Mesenchymal stem cell (in vitro differentiated cells and primary cell): Measurements from ENCODE around the gene PRR23C. TPM values are rescaled to one million over a fixed set of nuclear protein-coding genes. Genes with fewer than 3 reads are reported as not detected.

Source experiments
- DNase-seq: peaks from one replicate; pipeline ENCODE4 v3.0.0-alpha.2; 2013
- H2AFZ ChIP-seq: one replicate; pipeline ENCODE4 v1.6.1; 2013; ENCODE audit warnings: low read depth, mild to moderate bottlenecking, control low read depth, inconsistent platforms, low read length, moderate library complexity
- H2AK5ac ChIP-seq: 2 replicates; pipeline ENCODE4 v1.6.1; 2013; ENCODE audit warnings: low read length, moderate library complexity, mild to moderate bottlenecking, inconsistent platforms; ENCODE audit not compliant: severe bottlenecking
- H2BK120ac ChIP-seq: one replicate; pipeline ENCODE4 v1.6.1; 2013; ENCODE audit warnings: low read depth, mild to moderate bottlenecking, inconsistent platforms, low read length, moderate library complexity
- H2BK12ac ChIP-seq, 2 experiments: one replicate each; pipeline ENCODE4 v1.6.1; 2013; ENCODE audit warnings: inconsistent platforms in 2 of 2, low read length in 2 of 2, mild to moderate bottlenecking in 2 of 2, moderate library complexity in 2 of 2, control low read depth in 1 of 2
- H2BK15ac ChIP-seq: one replicate; pipeline ENCODE4 v1.6.1; 2013; ENCODE audit warnings: mild to moderate bottlenecking, low read depth, inconsistent platforms; ENCODE audit not compliant: poor library complexity, severe bottlenecking
- H2BK5ac ChIP-seq: 2 replicates; pipeline ENCODE4 v1.6.1; 2013; ENCODE audit warnings: low read depth, mild to moderate bottlenecking, low read length, control low read depth, inconsistent platforms; ENCODE audit not compliant: poor library complexity, severe bottlenecking
- H3K14ac ChIP-seq, 2 experiments: one replicate each; pipeline ENCODE4 v1.6.1; 2013; ENCODE audit warnings: inconsistent platforms in 2 of 2, low read length in 2 of 2, control low read depth in 1 of 2, mild to moderate bottlenecking in 1 of 2, moderate library complexity in 1 of 2
- H3K18ac ChIP-seq, 2 experiments: one replicate each; pipeline ENCODE4 v1.6.1; 2013; ENCODE audit warnings: inconsistent platforms in 2 of 2, low read length in 2 of 2, control low read depth in 1 of 2, low read depth in 1 of 2, mild to moderate bottlenecking in 1 of 2
- H3K23ac ChIP-seq, 2 experiments: one replicate each; pipeline ENCODE4 v1.6.1; 2013; ENCODE audit warnings: inconsistent platforms in 2 of 2, low read length in 2 of 2, mild to moderate bottlenecking in 2 of 2, moderate library complexity in 2 of 2, control low read depth in 1 of 2
- H3K27ac ChIP-seq: 2 replicates; pipeline ENCODE4 v1.5.1; 2013; ENCODE audit warnings: mild to moderate bottlenecking, moderate library complexity, low read length, control low read depth, inconsistent platforms; ENCODE audit not compliant: poor library complexity, severe bottlenecking
- H3K27me3 ChIP-seq, 2 experiments: 2 replicates each; pipeline versions ENCODE4 v1.6.1 to v1.7.0; 2013; ENCODE audit warnings: low read length in 2 of 2, mild to moderate bottlenecking in 2 of 2, moderate library complexity in 2 of 2, control low read depth in 1 of 2, inconsistent platforms in 1 of 2; ENCODE audit not compliant: control insufficient read depth in 1 of 2, insufficient read depth in 1 of 2
- H3K36me3 ChIP-seq, 2 experiments: 2 replicates each; pipeline versions ENCODE4 v1.6.1 to v1.7.0; 2013; ENCODE audit warnings: low read length in 2 of 2, control low read depth in 1 of 2, inconsistent platforms in 1 of 2, low read depth in 1 of 2, mild to moderate bottlenecking in 1 of 2; ENCODE audit not compliant: insufficient read depth in 2 of 2, control insufficient read depth in 1 of 2
- H3K4ac ChIP-seq, 2 experiments: one replicate each; pipeline ENCODE4 v1.6.1; 2013; ENCODE audit warnings: inconsistent platforms in 2 of 2, low read length in 2 of 2, mild to moderate bottlenecking in 2 of 2, moderate library complexity in 2 of 2, control low read depth in 1 of 2, low read depth in 1 of 2
- H3K4me1 ChIP-seq: 2 replicates; pipeline ENCODE4 v1.6.1; 2013; ENCODE audit warnings: low read depth, low read length, control low read depth; ENCODE audit not compliant: control insufficient read depth, insufficient read depth
- H3K4me2 ChIP-seq: 2 replicates; pipeline ENCODE4 v1.6.1; 2013; ENCODE audit warnings: low read length, mild to moderate bottlenecking, inconsistent platforms; ENCODE audit not compliant: poor library complexity, severe bottlenecking
- H3K4me3 ChIP-seq, 2 experiments: 2 replicates each; pipeline versions ENCODE4 v1.5.1 to v1.7.0; 2013; ENCODE audit warnings: low read length in 2 of 2, mild to moderate bottlenecking in 2 of 2, control low read depth in 1 of 2, low read depth in 1 of 2; ENCODE audit not compliant: insufficient read depth in 1 of 2
- H3K79me1 ChIP-seq: replicated peaks from 2 replicates; pipeline ENCODE4 v1.6.1; 2013; ENCODE audit warnings: mild to moderate bottlenecking, control low read depth, low read length, inconsistent platforms; ENCODE audit not compliant: poor library complexity, severe bottlenecking
- H3K9ac ChIP-seq: 2 replicates; pipeline ENCODE4 v1.7.0; 2013; ENCODE audit warnings: mild to moderate bottlenecking, low read length, moderate library complexity
- H3K9me3 ChIP-seq: 2 replicates; pipeline ENCODE4 v1.7.0; 2013; ENCODE audit warnings: mild to moderate bottlenecking, low read length; ENCODE audit not compliant: control insufficient read depth
- H4K8ac ChIP-seq: one replicate; pipeline ENCODE4 v1.6.1; 2013; ENCODE audit warnings: inconsistent platforms, mild to moderate bottlenecking, low read length, moderate library complexity
- H4K91ac ChIP-seq: one replicate; pipeline ENCODE4 v1.6.1; 2013; ENCODE audit warnings: mild to moderate bottlenecking, low read length, inconsistent platforms
- WGBS: methylation state at CpG from one replicate; pipeline ENCODE4 v1.1.7; 2013; ENCODE audit warnings: mixed read lengths; 5-methylcytosine and 5-hydroxymethylcytosine counted together
- polyA plus RNA-seq, 2 experiments: library from polyadenylated mRNA; stranded (reverse); fragments of 200-250 nt; gene quantifications; one replicate each; pipeline ENCODE4 v1.2.3, GENCODE V29; 2013

The PRR23C gene
- polyA plus RNA-seq (2013, experiment 1 of 2): not detected
- not detected for polyA plus RNA-seq (2013, experiment 2 of 2)

- H2BK120ac ChIP-seq: no peak within 1 kb of the TSS
- DNase-seq: no peak
- no peak within 1 kb of the TSS for H3K9ac ChIP-seq
- H2BK15ac ChIP-seq: no peak within 1 kb of the TSS
- peaks cover 0 to 7% of the 10 kb centered on the region in 2 experiments for H3K27me3 ChIP-seq
- no peak within 1 kb of the TSS for H3K14ac ChIP-seq
- no peak within 1 kb of the TSS for H3K4ac ChIP-seq
- peaks cover 0 to 5% of the 10 kb centered on the region in 2 experiments for H3K36me3 ChIP-seq
- no peak within 1 kb of the TSS for H2AK5ac ChIP-seq
- H4K8ac ChIP-seq: no peak within 1 kb of the TSS
- no peaks in the 10 kb centered on the region for H3K79me1 ChIP-seq
- peaks cover 18% of the 10 kb centered on the region for H3K9me3 ChIP-seq
- 95% methylated on average over 77 of the region's 77 CpGs for WGBS
- no peak within 1 kb of the TSS for H2BK12ac ChIP-seq
- H3K23ac ChIP-seq: no peak within 1 kb of the TSS
- H3K27ac ChIP-seq: no peak within 1 kb of the TSS
- H2BK5ac ChIP-seq: no peak within 1 kb of the TSS
- no peak within 1 kb of the TSS for H3K18ac ChIP-seq
- no peak within 1 kb of the TSS for H3K4me2 ChIP-seq
- H2AFZ ChIP-seq: no peak within 1 kb of the TSS
- H3K4me1 ChIP-seq: no peaks in the 10 kb centered on the region
- no peak within 1 kb of the TSS for H4K91ac ChIP-seq
- H3K4me3 ChIP-seq: no peak within 1 kb of the TSS
Observed at GRCh38 chr3:139044366-139045210, at the start of gene PRR23C. TSS of gene PRR23C (minus strand) at chr3:139044892. CDS start at chr3:139044620, 272 bp downstream.

DNA sequence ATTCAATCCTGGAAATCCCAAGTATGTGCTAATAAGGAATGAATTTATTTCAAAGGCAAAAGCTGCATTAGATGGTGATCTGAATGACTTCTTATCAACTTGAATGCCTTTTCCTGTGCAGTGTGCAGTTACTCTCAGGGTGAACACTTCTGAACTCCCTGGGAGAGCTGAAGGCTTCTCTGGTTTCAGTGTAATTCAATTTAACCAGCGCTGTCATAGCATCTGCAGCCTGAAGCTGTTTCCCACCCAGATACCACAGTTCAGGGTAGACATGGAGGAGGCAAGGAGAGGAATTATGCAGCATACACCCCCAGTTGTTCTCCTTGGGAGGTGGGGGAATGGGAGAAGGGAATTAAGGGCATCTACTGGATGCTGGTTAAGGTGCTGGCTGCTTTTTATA, 49.1 kb upstream of the PRR23C start:
- no peak overlapping the region for H3K9ac ChIP-seq
- H2AK5ac ChIP-seq: no peak overlapping the region
- H3K27me3 ChIP-seq: peaks cover 11 to 41% of the 10 kb centered on the region in 2 experiments
- no peak overlapping the region for H2AFZ ChIP-seq
- H3K4me3 ChIP-seq: no peak overlapping the region
- no peak overlapping the region for H4K8ac ChIP-seq
- H2BK12ac ChIP-seq: no peak overlapping the region
- no peak overlapping the region for H2BK120ac ChIP-seq
- no peaks in the 10 kb centered on the region for H3K4me1 ChIP-seq
- H3K18ac ChIP-seq: no peak overlapping the region
- H3K27ac ChIP-seq: no peak overlapping the region
- H4K91ac ChIP-seq: no peak overlapping the region
- 100% methylated on average over 1 of the region's 1 CpG for WGBS
- H2BK15ac ChIP-seq: no peak overlapping the region
- no peak overlapping the region for H2BK5ac ChIP-seq
- no peak overlapping the region for H3K4ac ChIP-seq
- H3K9me3 ChIP-seq: peaks cover 3% of the 10 kb centered on the region
- DNase-seq: no peak
- no peak overlapping the region for H3K14ac ChIP-seq
- no peak overlapping the region for H3K4me2 ChIP-seq
- no peaks in the 10 kb centered on the region for H3K36me3 ChIP-seq
- H3K23ac ChIP-seq: no peak overlapping the region
- no peaks in the 10 kb centered on the region for H3K79me1 ChIP-seq

DNA sequence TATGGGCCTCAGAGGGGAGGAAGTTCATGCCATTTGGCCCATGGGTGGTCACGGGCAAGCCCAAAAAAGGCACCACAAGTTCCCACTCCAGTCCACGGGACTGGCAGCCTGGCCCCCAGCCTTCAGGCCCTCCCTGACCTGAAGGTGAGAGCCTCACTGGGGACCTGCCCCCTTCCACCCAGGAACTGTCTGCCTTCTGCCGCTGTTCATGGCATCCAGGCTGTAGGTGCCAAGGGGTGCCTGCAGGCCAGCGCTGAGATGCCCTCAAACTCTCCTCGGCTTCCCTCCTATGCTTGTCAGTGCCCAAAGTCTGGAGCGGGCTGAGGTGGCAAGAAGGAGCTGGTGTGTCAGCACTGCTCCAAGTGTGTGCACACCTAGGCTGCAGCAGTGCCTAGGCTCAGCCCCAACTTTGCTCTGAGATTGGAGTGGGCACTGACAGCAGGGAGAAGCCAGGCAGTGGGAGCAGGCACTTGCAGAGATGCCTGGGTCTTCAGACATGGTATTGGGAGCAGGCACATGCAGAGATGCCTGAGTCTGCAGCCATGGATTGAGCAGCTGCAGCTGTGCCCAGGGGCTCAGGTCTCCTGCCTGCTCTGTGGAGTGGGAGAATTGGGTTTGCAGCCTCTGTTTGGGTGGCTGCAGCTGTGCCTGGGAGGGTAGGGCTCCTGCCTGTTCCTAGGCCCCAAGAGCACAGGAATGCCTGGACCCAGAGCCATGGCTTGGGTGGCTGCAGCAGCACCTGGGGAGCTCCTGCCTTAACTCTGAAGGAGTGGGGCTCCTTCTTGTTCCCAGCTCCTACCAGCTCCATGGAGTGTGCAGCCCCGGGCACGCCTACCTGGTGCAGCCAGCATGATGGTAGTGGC, 44.0 kb upstream of the PRR23C start:
- H2BK120ac ChIP-seq: no peak overlapping the region
- H3K14ac ChIP-seq: no peak overlapping the region
- no peak overlapping the region for H2BK15ac ChIP-seq
- H3K79me1 ChIP-seq: no peaks in the 10 kb centered on the region
- H3K4me3 ChIP-seq: no peak overlapping the region
- H3K27ac ChIP-seq: no peak overlapping the region
- no peak for DNase-seq
- H3K9ac ChIP-seq: no peak overlapping the region
- no peak overlapping the region for H3K18ac ChIP-seq
- no peak overlapping the region for H4K91ac ChIP-seq
- no peak overlapping the region for H3K4ac ChIP-seq
- no peaks in the 10 kb centered on the region for H3K4me1 ChIP-seq
- no peak overlapping the region for H2BK12ac ChIP-seq
- no peak overlapping the region for H3K4me2 ChIP-seq
- WGBS: 67% methylated on average over 8 of the region's 8 CpGs
- H2BK5ac ChIP-seq: no peak overlapping the region
- no peak overlapping the region for H2AFZ ChIP-seq
- no peak overlapping the region for H3K23ac ChIP-seq
- H3K36me3 ChIP-seq: no peaks in the 10 kb centered on the region
- H4K8ac ChIP-seq: no peak overlapping the region
- peaks cover 3% of the 10 kb centered on the region for H3K9me3 ChIP-seq
- no peak overlapping the region for H2AK5ac ChIP-seq
- peaks cover 0 to 25% of the 10 kb centered on the region in 2 experiments for H3K27me3 ChIP-seq

- Histone ChIP-seq H3K23ac (no peak overlapping the region), H2AK5ac (no peak overlapping the region)
Observed at GRCh38 chr3:139087621-139088020, 42.9 kb upstream of the PRR23C start.

More at GRCh38 chr3:139087621-139088020, 42.9 kb upstream of the PRR23C start:
- H3K9me3 ChIP-seq: peaks cover 7% of the 10 kb centered on the region
- H2BK12ac ChIP-seq: no peak overlapping the region
- H3K4me2 ChIP-seq: no peak overlapping the region
- H3K9ac ChIP-seq: no peak overlapping the region
- no peak overlapping the region for H3K4me3 ChIP-seq
- no peak overlapping the region for H2BK5ac ChIP-seq
- no peak overlapping the region for H3K4ac ChIP-seq
- H2BK15ac ChIP-seq: no peak overlapping the region
- H3K18ac ChIP-seq: no peak overlapping the region
- no peaks in the 10 kb centered on the region for H3K79me1 ChIP-seq
- H4K8ac ChIP-seq: no peak overlapping the region
- H2BK120ac ChIP-seq: no peak overlapping the region
- H3K27me3 ChIP-seq: peaks cover 0 to 31% of the 10 kb centered on the region in 2 experiments
- no peak overlapping the region for H3K14ac ChIP-seq
- no peaks in the 10 kb centered on the region for H3K36me3 ChIP-seq
- H3K4me1 ChIP-seq: no peaks in the 10 kb centered on the region
- no peak overlapping the region for H4K91ac ChIP-seq
- no peak overlapping the region for H2AFZ ChIP-seq
- WGBS: 56% methylated on average over 4 of the region's 4 CpGs
- H3K27ac ChIP-seq: no peak overlapping the region
- DNase-seq: no peak
